Pulmonary artery endothelial cell (primary cell): Measurements from ENCODE around the gene OR7A17. TPM values are rescaled to one million over a fixed set of nuclear protein-coding genes. Genes with fewer than 3 reads are reported as not detected.

Experiments
- DNase-seq: peaks from one replicate; pipeline ENCODE4 v3.0.0-alpha.2; 2011; ENCODE audit warnings: low read depth, low spot score
- total RNA-seq: library from RNA; depleted of rRNA; stranded (reverse); fragments of >200 nt; gene quantifications from 2 replicates; pipeline ENCODE4 v1.2.3, GENCODE V29; 2014

The OR7A17 gene
- total RNA-seq = not detected in 2 replicates

- DNase-seq = no peak
These were observed at the start of gene OR7A17 for GRCh38 chr19:14886032-14886431. OR7A17 (minus strand) TSS chr19:14886132; CDS start chr19:14881355, 4,777 bp downstream.

- no peak for DNase-seq
These were observed 47.6 kb upstream of the OR7A17 start for GRCh38 chr19:14933506-14933905.

GRCh38 chr19:14916848-14917247 lies 30.9 kb upstream of the OR7A17 start:
- no peak for DNase-seq

- no peak for DNase-seq
These were observed 29.2 kb upstream of the OR7A17 start for GRCh38 chr19:14915116-14915515.

- DNase-seq = no peak
These were observed 20.8 kb upstream of the OR7A17 start for GRCh38 chr19:14906711-14907110.

GRCh38 chr19:14901675-14902260 lies 15.8 kb upstream of the OR7A17 start:
- no peak for DNase-seq

GRCh38 chr19:14890643-14891379 lies 4.9 kb upstream of the OR7A17 start:
- DNase-seq = no peak

- no peak for DNase-seq
These were observed 4.2 kb upstream of the OR7A17 start for GRCh38 chr19:14889994-14890642.

GRCh38 chr19:14871619-14872230 lies 14.2 kb downstream of the OR7A17 start:
- DNase-seq = no peak

- DNase-seq = no peak
These were observed 17.4 kb downstream of the OR7A17 start for GRCh38 chr19:14868497-14868896.

- no peak for DNase-seq
These were observed 37.1 kb downstream of the OR7A17 start, which contains the start of gene OR7A10 for GRCh38 chr19:14848822-14849221. OR7A10 (minus strand) TSS chr19:14848922; CDS start chr19:14841877, 7,045 bp downstream.

- DNase-seq = no peak
These were observed 42.4 kb downstream of the OR7A17 start for GRCh38 chr19:14843578-14843977.

GRCh38 chr19:14843169-14843568 lies 42.8 kb downstream of the OR7A17 start:
- DNase-seq = no peak

GRCh38 chr19:14840206-14840605 lies 45.7 kb downstream of the OR7A17 start:
- no peak for DNase-seq

GRCh38 chr19:14837391-14837790 lies 48.5 kb downstream of the OR7A17 start:
- no peak for DNase-seq

GRCh38 chr19:14835011-14835410 lies 50.9 kb downstream of the OR7A17 start, which contains the start of the genes OR7A5 and OR7C1:
OR7A5 (minus strand) TSS chr19:14835185; CDS start chr19:14828241, 6,944 bp downstream.
OR7C1 (minus strand) TSS chr19:14835185; CDS start chr19:14800136, 35,049 bp downstream.
- DNase-seq = no peak

GRCh38 chr19:14830702-14831101 lies 55.2 kb downstream of the OR7A17 start:
- DNase-seq = no peak

Other genes with a start within 250 kb of the OR7A17 start
- gene ADGRE3, start 211.3 kb downstream of the OR7A17 start, total RNA-seq = not detected in 2 replicates
- 12.3 and 17.8 TPM in 2 replicates for gene ZNF333, start 196.1 kb downstream of the OR7A17 start, total RNA-seq
- not detected in 2 replicates for gene ADGRE2, start 107.6 kb downstream of the OR7A17 start, total RNA-seq
- not detected in 2 replicates for gene OR7A5, start 50.9 kb downstream of the OR7A17 start, total RNA-seq
- not detected in 2 replicates for gene OR7C1, start 50.9 kb downstream of the OR7A17 start, total RNA-seq
- gene OR7A10, start 37.2 kb downstream of the OR7A17 start, total RNA-seq = not detected in 2 replicates
- gene OR7C2, start 55.4 kb upstream of the OR7A17 start, total RNA-seq = not detected in 2 replicates
- gene SLC1A6, start 93.7 kb upstream of the OR7A17 start, total RNA-seq = not detected in 2 replicates
- not detected in 2 replicates for gene CASP14, start 163.3 kb upstream of the OR7A17 start, total RNA-seq
- not detected in 2 replicates for gene OR1I1, start 196.1 kb upstream of the OR7A17 start, total RNA-seq
- 9.4 and 12.4 TPM in 2 replicates for gene SYDE1, start 221.3 kb upstream of the OR7A17 start, total RNA-seq